Measurements from ENCODE around the gene CTXN1.
A peak's percentile ranks its signal among the peaks of the same experiment; 100 is the strongest.

CTXN1 gene

GRCh38 chr19:7915250-7916102, 10.5 kb downstream of the CTXN1 start:
- TF ChIP-seq EZH2 (IDR thresholded peaks at IDR 0.05) (no peak), POLR2AphosphoS5 (IDR thresholded peaks at IDR 0.05; ENCODE audit: borderline replicate concordance, low read depth, low read length) (no peak), FOXP2 (optimal IDR thresholded peaks at IDR 0.05; ENCODE audit: control extremely low read depth, extremely low read length, insufficient read depth) (no peak)
- no peaks in the 10 kb centered on the region for H3K9me3 ChIP-seq (ENCODE audit: low read depth, low read length)
- no peak overlapping the region for H3K27ac ChIP-seq
- peak overlapping the region; percentile 72 for H3K9ac ChIP-seq (ENCODE audit: insufficient read length)
- H3K4me3 ChIP-seq: peak overlapping the region; percentile 76
- H3K36me3 ChIP-seq (ENCODE audit: insufficient read depth, low read length): peaks cover 18% of the 10 kb centered on the region; the same call in 1 of the 2 replicates
- no peak for DNase-seq (ENCODE audit: low read depth, low spot score)

- TF ChIP-seq POLR2AphosphoS5 (IDR thresholded peaks at IDR 0.05; ENCODE audit: borderline replicate concordance, low read depth, low read length): no peak
- TF ChIP-seq EZH2 (IDR thresholded peaks at IDR 0.05): no peak
- TF ChIP-seq FOXP2 (optimal IDR thresholded peaks at IDR 0.05; ENCODE audit: control extremely low read depth, extremely low read length, insufficient read depth): no peak
- H3K4me3 ChIP-seq: peak within 1 kb of the TSS; percentile 76
- no peak within 1 kb of the TSS for H3K27ac ChIP-seq
- no peak within 1 kb of the TSS for H3K9ac ChIP-seq (ENCODE audit: insufficient read length)
- no peaks in the 10 kb centered on the region for H3K9me3 ChIP-seq (ENCODE audit: low read depth, low read length)
- peaks cover 22% of the 10 kb centered on the region; the same call in 1 of the 2 replicates for H3K36me3 ChIP-seq (ENCODE audit: insufficient read depth, low read length)
- DNase-seq (ENCODE audit: low read depth, low spot score): no peak
These were observed 11.3 kb downstream of the CTXN1 start, which contains the start of gene TGFBR3L for GRCh38 chr19:7914598-7915045. TGFBR3L (plus strand) TSS chr19:7914830.

GRCh38 chr19:7914099-7914498, 11.8 kb downstream of the CTXN1 start:
- TF ChIP-seq FOXP2 (optimal IDR thresholded peaks at IDR 0.05; ENCODE audit: control extremely low read depth, extremely low read length, insufficient read depth): no peak
- TF ChIP-seq POLR2AphosphoS5 (IDR thresholded peaks at IDR 0.05; ENCODE audit: borderline replicate concordance, low read depth, low read length): no peak
- TF ChIP-seq EZH2 (IDR thresholded peaks at IDR 0.05): no peak
- peaks cover 22% of the 10 kb centered on the region; the same call in 1 of the 2 replicates for H3K36me3 ChIP-seq (ENCODE audit: insufficient read depth, low read length)
- H3K9ac ChIP-seq (ENCODE audit: insufficient read length): no peak overlapping the region
- H3K9me3 ChIP-seq (ENCODE audit: low read depth, low read length): no peaks in the 10 kb centered on the region
- no peak for DNase-seq (ENCODE audit: low read depth, low spot score)
- no peak overlapping the region for H3K4me3 ChIP-seq
- no peak overlapping the region for H3K27ac ChIP-seq

- Histone ChIP-seq H3K4me3 (no peak overlapping the region), H3K9ac (ENCODE audit: insufficient read length) (no peak overlapping the region), H3K27ac (no peak overlapping the region), H3K36me3 (ENCODE audit: insufficient read depth, low read length) (peaks cover 22% of the 10 kb centered on the region; the same call in 1 of the 2 replicates), H3K9me3 (ENCODE audit: low read depth, low read length) (no peaks in the 10 kb centered on the region)
- no peak for DNase-seq (ENCODE audit: low read depth, low spot score)
- TF ChIP-seq EZH2 (IDR thresholded peaks at IDR 0.05) (no peak), POLR2AphosphoS5 (IDR thresholded peaks at IDR 0.05; ENCODE audit: borderline replicate concordance, low read depth, low read length) (no peak), FOXP2 (optimal IDR thresholded peaks at IDR 0.05; ENCODE audit: control extremely low read depth, extremely low read length, insufficient read depth) (no peak)
These were observed 12.3 kb downstream of the CTXN1 start for GRCh38 chr19:7913652-7914051.

GRCh38 chr19:7912697-7913564, 13.0 kb downstream of the CTXN1 start:
- Histone ChIP-seq H3K4me3 (no peak overlapping the region), H3K9me3 (ENCODE audit: low read depth, low read length) (no peaks in the 10 kb centered on the region), H3K36me3 (ENCODE audit: insufficient read depth, low read length) (peaks cover 22% of the 10 kb centered on the region; the same call in 1 of the 2 replicates), H3K27ac (no peak overlapping the region), H3K9ac (ENCODE audit: insufficient read length) (no peak overlapping the region)
- TF ChIP-seq FOXP2 (optimal IDR thresholded peaks at IDR 0.05; ENCODE audit: control extremely low read depth, extremely low read length, insufficient read depth) (no peak), POLR2AphosphoS5 (IDR thresholded peaks at IDR 0.05; ENCODE audit: borderline replicate concordance, low read depth, low read length) (no peak), EZH2 (IDR thresholded peaks at IDR 0.05) (no peak)
- no peak for DNase-seq (ENCODE audit: low read depth, low spot score)

- no peak overlapping the region for H3K9ac ChIP-seq (ENCODE audit: insufficient read length)
- DNase-seq (ENCODE audit: low read depth, low spot score): no peak
- H3K4me3 ChIP-seq: no peak overlapping the region
- H3K9me3 ChIP-seq (ENCODE audit: low read depth, low read length): no peaks in the 10 kb centered on the region
- no peak for TF ChIP-seq POLR2AphosphoS5 (IDR thresholded peaks at IDR 0.05; ENCODE audit: borderline replicate concordance, low read depth, low read length)
- no peak for TF ChIP-seq EZH2 (IDR thresholded peaks at IDR 0.05)
- no peak for TF ChIP-seq FOXP2 (optimal IDR thresholded peaks at IDR 0.05; ENCODE audit: control extremely low read depth, extremely low read length, insufficient read depth)
- H3K36me3 ChIP-seq (ENCODE audit: insufficient read depth, low read length): peaks cover 22% of the 10 kb centered on the region; the same call in 1 of the 2 replicates
- no peak overlapping the region for H3K27ac ChIP-seq
These were observed 13.7 kb downstream of the CTXN1 start for GRCh38 chr19:7912144-7912696.

- Histone ChIP-seq H3K36me3 (ENCODE audit: insufficient read depth, low read length) (peaks cover 22% of the 10 kb centered on the region; the same call in 1 of the 2 replicates), H3K27ac (no peak overlapping the region), H3K9ac (ENCODE audit: insufficient read length) (no peak overlapping the region), H3K9me3 (ENCODE audit: low read depth, low read length) (no peaks in the 10 kb centered on the region), H3K4me3 (no peak overlapping the region)
- no peak for DNase-seq (ENCODE audit: low read depth, low spot score)
- TF ChIP-seq POLR2AphosphoS5 (IDR thresholded peaks at IDR 0.05; ENCODE audit: borderline replicate concordance, low read depth, low read length): no peak
- TF ChIP-seq EZH2 (IDR thresholded peaks at IDR 0.05): no peak
- no peak for TF ChIP-seq FOXP2 (optimal IDR thresholded peaks at IDR 0.05; ENCODE audit: control extremely low read depth, extremely low read length, insufficient read depth)
These were observed 14.3 kb downstream of the CTXN1 start for GRCh38 chr19:7911508-7912143.

All from SK-N-MC (cell line).